Adrenal gland (tissue), 5 donors: Measurements from ENCODE around the gene BSND.

Experiments used
- POLR2A ChIP-seq, 2 donors: fragments of 450-650 bp; IDR thresholded peaks; one replicate each; pipeline ENCODE4 v1.6.1; 2017; ENCODE audit warnings: antibody characterized with exemption in 2 of 2, mild to moderate bottlenecking in 2 of 2, moderate library complexity in 1 of 2
- TF ChIP-seq, protein P1 (sequence below), 6 experiments: fragments of 450-650 bp in 4 of 6; fragments of 200-600 bp in 2 of 6; sonication (generic) in 1 of 6; IDR thresholded peaks; 1 replicate in 5 of 6; 2 replicates in 1 of 6; pipeline versions ENCODE4 v1.5.1 to v1.8.0; 2016 to 2021; ENCODE audit warnings: antibody characterized with exemption in 6 of 6, mild to moderate bottlenecking in 2 of 6, moderate library complexity in 1 of 6
- donor health status: DM: no; HTN: no; CAD: no.

GRCh38 chr1:55048453-55049270 is 49.9 kb downstream of the BSND start:
- TF ChIP-seq, protein P1, sequence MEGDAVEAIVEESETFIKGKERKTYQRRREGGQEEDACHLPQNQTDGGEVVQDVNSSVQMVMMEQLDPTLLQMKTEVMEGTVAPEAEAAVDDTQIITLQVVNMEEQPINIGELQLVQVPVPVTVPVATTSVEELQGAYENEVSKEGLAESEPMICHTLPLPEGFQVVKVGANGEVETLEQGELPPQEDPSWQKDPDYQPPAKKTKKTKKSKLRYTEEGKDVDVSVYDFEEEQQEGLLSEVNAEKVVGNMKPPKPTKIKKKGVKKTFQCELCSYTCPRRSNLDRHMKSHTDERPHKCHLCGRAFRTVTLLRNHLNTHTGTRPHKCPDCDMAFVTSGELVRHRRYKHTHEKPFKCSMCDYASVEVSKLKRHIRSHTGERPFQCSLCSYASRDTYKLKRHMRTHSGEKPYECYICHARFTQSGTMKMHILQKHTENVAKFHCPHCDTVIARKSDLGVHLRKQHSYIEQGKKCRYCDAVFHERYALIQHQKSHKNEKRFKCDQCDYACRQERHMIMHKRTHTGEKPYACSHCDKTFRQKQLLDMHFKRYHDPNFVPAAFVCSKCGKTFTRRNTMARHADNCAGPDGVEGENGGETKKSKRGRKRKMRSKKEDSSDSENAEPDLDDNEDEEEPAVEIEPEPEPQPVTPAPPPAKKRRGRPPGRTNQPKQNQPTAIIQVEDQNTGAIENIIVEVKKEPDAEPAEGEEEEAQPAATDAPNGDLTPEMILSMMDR (IDR thresholded peaks at IDR 0.05), result no peak
- no peak for TF ChIP-seq POLR2A (IDR thresholded peaks at IDR 0.05)
